H9 (cell line): ENCODE results near the gene ODAD2. TPM values are rescaled to one million over a fixed set of nuclear protein-coding genes. Genes with fewer than 3 reads are reported as not detected.
"Not testable (repeated sequence)": the region's sequence is repeated elsewhere in the genome, so short reads cannot be mapped to it uniquely, and the experiment has no call there.

ENCODE experiments used
- DNase-seq: peaks from one replicate; pipeline ENCODE4 v3.0.0-alpha.2; 2017
- H2AFZ ChIP-seq: one replicate; pipeline ENCODE4 v1.6.1; 2013; ENCODE audit warnings: mild to moderate bottlenecking, low read length, control low read depth, moderate library complexity
- H2AK5ac ChIP-seq: 2 replicates; pipeline ENCODE4 v1.6.1; 2013; ENCODE audit warnings: low read length, control low read depth, mixed read lengths; ENCODE audit not compliant: insufficient read length
- H2BK120ac ChIP-seq: one replicate; pipeline ENCODE4 v1.6.1; 2013; ENCODE audit warnings: low read depth, mild to moderate bottlenecking, low read length, control low read depth, inconsistent platforms; ENCODE audit not compliant: poor library complexity, severe bottlenecking
- H2BK12ac ChIP-seq: 2 replicates; pipeline ENCODE4 v1.6.1; 2013; ENCODE audit warnings: low read length, control low read depth, mixed read lengths, low read depth; ENCODE audit not compliant: insufficient read length
- H2BK15ac ChIP-seq: 2 replicates; pipeline ENCODE4 v1.6.1; 2013; ENCODE audit warnings: low read depth, low read length, control low read depth
- H2BK20ac ChIP-seq: one replicate; pipeline ENCODE4 v1.6.1; 2013; ENCODE audit warnings: low read depth, mild to moderate bottlenecking, low read length, control low read depth, inconsistent platforms; ENCODE audit not compliant: poor library complexity, severe bottlenecking
- H2BK5ac ChIP-seq: 2 replicates; pipeline ENCODE4 v1.6.1; 2013; ENCODE audit warnings: low read length, control low read depth, mixed read lengths; ENCODE audit not compliant: insufficient read length
- H3K14ac ChIP-seq: 2 replicates; pipeline ENCODE4 v1.6.1; 2013; ENCODE audit warnings: low read length, control low read depth; ENCODE audit not compliant: insufficient read depth
- H3K18ac ChIP-seq: 2 replicates; pipeline ENCODE4 v1.6.1; 2013; ENCODE audit warnings: low read depth, mild to moderate bottlenecking, mixed read lengths, low read length, control low read depth; ENCODE audit not compliant: insufficient read length
- H3K23ac ChIP-seq: 2 replicates; pipeline ENCODE4 v1.6.1; 2013; ENCODE audit warnings: low read length, control low read depth, mixed read lengths, low read depth; ENCODE audit not compliant: insufficient read length
- H3K23me2 ChIP-seq: 2 replicates; pipeline ENCODE4 v1.6.1; 2013; ENCODE audit warnings: low read depth, mild to moderate bottlenecking, mixed read lengths, low read length, control low read depth; ENCODE audit not compliant: insufficient read length, poor library complexity, severe bottlenecking
- H3K27ac ChIP-seq: 2 replicates; pipeline ENCODE4 v1.5.1; 2013; ENCODE audit warnings: low read length, control low read depth, mixed read lengths, low read depth; ENCODE audit not compliant: insufficient read length
- H3K27me3 ChIP-seq: 2 replicates; pipeline ENCODE4 v1.6.1; 2013; ENCODE audit warnings: low read length, control low read depth, inconsistent platforms; ENCODE audit not compliant: insufficient read depth
- H3K4ac ChIP-seq: 2 replicates; pipeline ENCODE4 v1.6.1; 2013; ENCODE audit warnings: low read depth, mild to moderate bottlenecking, control low read depth, inconsistent platforms, low read length, moderate library complexity
- H3K4me1 ChIP-seq: 2 replicates; pipeline ENCODE4 v1.6.1; 2013; ENCODE audit warnings: low read length, control low read depth, inconsistent platforms; ENCODE audit not compliant: insufficient read depth
- H3K4me2 ChIP-seq: 2 replicates; pipeline ENCODE4 v1.6.1; 2013; ENCODE audit warnings: low read length, control low read depth, mixed read lengths; ENCODE audit not compliant: insufficient read length, insufficient read depth
- H3K56ac ChIP-seq: 2 replicates; pipeline ENCODE4 v1.6.1; 2013; ENCODE audit warnings: low read depth, mild to moderate bottlenecking, mixed read lengths, low read length, control low read depth; ENCODE audit not compliant: insufficient read length
- H3K79me1 ChIP-seq: 2 replicates; pipeline ENCODE4 v1.6.1; 2013; ENCODE audit warnings: low read depth, mild to moderate bottlenecking, moderate library complexity, low read length, control low read depth, inconsistent platforms; ENCODE audit not compliant: insufficient read depth, poor library complexity, severe bottlenecking
- H3K79me2 ChIP-seq: 2 replicates; pipeline ENCODE4 v1.6.1; 2013; ENCODE audit warnings: low read length, control low read depth, inconsistent platforms; ENCODE audit not compliant: insufficient read depth
- H3K9ac ChIP-seq: 2 replicates; pipeline ENCODE4 v1.6.1; 2013; ENCODE audit warnings: low read length, control low read depth, mixed read lengths; ENCODE audit not compliant: insufficient read length; ENCODE audit errors: extremely low read depth
- H3K9me3 ChIP-seq: one replicate; pipeline ENCODE4 v1.6.1; 2013; ENCODE audit warnings: low read depth, low read length, inconsistent platforms; ENCODE audit not compliant: control insufficient read depth
- H3T11ph ChIP-seq: one replicate; pipeline ENCODE4 v1.6.1; 2013; ENCODE audit warnings: mild to moderate bottlenecking, low read length, control low read depth, inconsistent platforms
- H4K20me1 ChIP-seq: one replicate; pipeline ENCODE4 v1.6.1; 2013; ENCODE audit not compliant: control insufficient read depth, insufficient read length, insufficient read depth
- H4K5ac ChIP-seq: 2 replicates; pipeline ENCODE4 v1.6.1; 2013; ENCODE audit warnings: low read depth, mild to moderate bottlenecking, mixed read lengths, low read length, control low read depth; ENCODE audit not compliant: insufficient read length
- H4K8ac ChIP-seq: replicated peaks from 2 replicates; pipeline ENCODE4 v1.6.1; 2013; ENCODE audit warnings: low read length, control low read depth, mixed read lengths, low read depth; ENCODE audit not compliant: insufficient read length
- H4K91ac ChIP-seq: 2 replicates; pipeline ENCODE4 v1.6.1; 2013; ENCODE audit warnings: low read depth, mild to moderate bottlenecking, moderate library complexity, mixed read lengths, low read length, control low read depth; ENCODE audit not compliant: insufficient read length
- H3K27ac Mint-ChIP-seq, 3 experiments: 2 replicates in 2 of 3; 3 replicates in 1 of 3; pipeline ENCODE4 v1.8.0; 2020 to 2021; ENCODE audit warnings: mixed read lengths in 3 of 3, mild to moderate bottlenecking in 1 of 3, moderate library complexity in 1 of 3
- H3K27me3 Mint-ChIP-seq: 2 replicates; pipeline ENCODE4 v1.8.0; 2021; ENCODE audit warnings: low read depth, mild to moderate bottlenecking, moderate library complexity, mixed read lengths
- H3K36me3 Mint-ChIP-seq, 3 experiments: 2 replicates in 2 of 3; 3 replicates in 1 of 3; pipeline ENCODE4 v1.8.0; 2020 to 2021; ENCODE audit warnings: low read depth in 3 of 3, mixed read lengths in 3 of 3; ENCODE audit not compliant: insufficient read depth in 1 of 3
- H3K4me1 Mint-ChIP-seq, 2 experiments: 2 replicates each; pipeline ENCODE4 v1.8.0; 2020; ENCODE audit warnings: mixed read lengths in 2 of 2
- H3K4me3 Mint-ChIP-seq, 2 experiments: 2 replicates in 1 of 2; 3 replicates in 1 of 2; pipeline ENCODE4 v1.8.0; 2020 to 2021; ENCODE audit warnings: mild to moderate bottlenecking in 2 of 2, mixed read lengths in 2 of 2, moderate library complexity in 1 of 2
- H3K9me3 Mint-ChIP-seq, 2 experiments: 2 replicates in 1 of 2; 3 replicates in 1 of 2; pipeline ENCODE4 v1.8.0; 2020; ENCODE audit warnings: mild to moderate bottlenecking in 2 of 2, mixed read lengths in 2 of 2, moderate library complexity in 1 of 2
- WGBS: extraction: QIAGEN DNeasy Blood & Tissue Kit; methylation state at CpG from one replicate; pipeline ENCODE4 v1.1.7; 2013; ENCODE audit warnings: missing lambda C conversion rate, low lambda C conversion rate, mixed read lengths; ENCODE audit not compliant: insufficient read length; ENCODE audit errors: extremely low coverage; 5-methylcytosine and 5-hydroxymethylcytosine counted together
- total RNA-seq: library from RNA; stranded (reverse); gene quantifications from 2 replicates; pipeline ENCODE4 v1.2.1, GENCODE V29; 2021
- TF ChIP-seq, protein P1 (sequence below): fragments of 200-600 bp; sonication (generic); conservative IDR thresholded peaks from 3 replicates; pipeline ENCODE4 v1.8.0; 2021; ENCODE audit warnings: antibody characterized with exemption, mild to moderate bottlenecking

ODAD2 gene
- total RNA-seq, 1 experiment from 2014 or later, result 4.5 TPM

DNA sequence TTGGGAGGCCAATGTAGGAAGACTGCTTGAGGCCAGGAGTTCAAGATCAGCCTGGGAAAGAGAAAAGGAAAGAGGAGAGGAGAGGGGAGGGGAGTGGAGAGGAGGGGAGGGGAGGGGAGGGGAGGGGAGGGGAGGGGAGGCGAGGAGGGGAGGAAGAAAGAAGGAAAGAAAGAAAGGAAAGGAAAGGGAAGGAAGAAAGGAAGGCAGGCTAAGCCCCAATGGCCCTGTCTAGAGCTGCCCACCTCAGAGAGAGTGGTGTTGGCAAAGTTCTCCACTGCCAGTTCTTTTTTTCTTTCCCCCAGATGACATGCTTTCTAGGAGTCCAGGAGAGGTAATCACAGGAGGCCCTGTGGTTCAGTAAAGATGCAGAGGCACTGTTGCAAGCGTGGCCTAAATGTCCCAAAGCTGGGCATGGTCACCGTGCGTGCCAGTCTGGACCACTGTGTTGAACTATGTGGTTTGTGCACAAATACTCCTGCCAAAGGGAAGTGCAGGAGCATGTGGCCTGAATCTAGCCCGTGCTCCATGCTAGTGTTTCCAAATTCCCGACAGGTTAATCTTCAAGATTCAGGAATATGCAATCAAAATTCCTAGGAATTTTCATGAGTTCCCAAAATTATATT is 39.7 kb downstream of the ODAD2 start:
- Mint-ChIP-seq H3K36me3 (no peaks in the 10 kb centered on the region), H3K9me3 (no peaks in the 10 kb centered on the region)
- WGBS, result no CpG with 5 or more reads among the region's 6 CpGs

DNA sequence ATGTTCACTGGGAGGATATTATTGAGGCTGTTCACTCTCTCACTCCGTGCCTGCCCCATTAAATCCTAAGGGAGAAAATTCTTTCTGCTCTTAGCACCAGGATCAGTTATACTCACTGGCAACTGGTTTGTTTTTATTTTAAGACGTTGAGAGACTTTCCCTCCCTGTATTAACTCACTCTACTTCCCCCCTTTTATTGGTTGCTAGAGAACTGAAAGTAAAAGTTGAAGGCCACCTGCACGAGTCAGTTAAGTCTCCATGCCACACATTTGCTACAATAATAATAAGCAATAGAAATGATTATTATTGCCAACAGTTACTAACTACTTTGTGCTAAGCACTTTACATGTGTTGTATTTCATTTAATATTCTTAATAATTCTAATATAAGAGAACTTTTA is 40.5 kb downstream of the ODAD2 start:
- not testable (repeated sequence) for H3K27ac ChIP-seq, H2AK5ac ChIP-seq, H3T11ph ChIP-seq, H3K9me3 ChIP-seq, H3K4me3 Mint-ChIP-seq, H3K23ac ChIP-seq, H3K4me1 Mint-ChIP-seq, H2BK5ac ChIP-seq, H3K79me2 ChIP-seq, H3K56ac ChIP-seq, H4K8ac ChIP-seq, H2BK20ac ChIP-seq, H2BK15ac ChIP-seq, H2BK120ac ChIP-seq, H3K9ac ChIP-seq, H3K9me3 Mint-ChIP-seq, H2BK12ac ChIP-seq, H3K18ac ChIP-seq, H2AFZ ChIP-seq, H3K4ac ChIP-seq, H3K23me2 ChIP-seq, H3K4me2 ChIP-seq, H3K27me3 ChIP-seq, H3K79me1 ChIP-seq, H3K4me1 ChIP-seq, H3K14ac ChIP-seq, H4K5ac ChIP-seq, H4K20me1 ChIP-seq, H3K27ac Mint-ChIP-seq, H3K36me3 Mint-ChIP-seq, H4K91ac ChIP-seq, DNase-seq, H3K27me3 Mint-ChIP-seq
- no CpG with 5 or more reads among the region's 3 CpGs for WGBS

More for the DNA sequence above, 39.7 kb downstream of the ODAD2 start:
- Mint-ChIP-seq H3K27ac (peak overlapping the region in 1 of 3 experiments; percentile 75; a peak in 1 of 7 replicates), H3K4me1 (no peaks in the 10 kb centered on the region), H3K4me3 (no peak overlapping the region), H3K27me3 (no peaks in the 10 kb centered on the region)
- H2BK20ac ChIP-seq, result no peak overlapping the region
- no peak overlapping the region for H3K9ac ChIP-seq
- no peak overlapping the region for H3K18ac ChIP-seq
- no peak overlapping the region for H4K8ac ChIP-seq
- H3K4me2 ChIP-seq, result no peak overlapping the region
- H3K56ac ChIP-seq, result no peak overlapping the region
- no peak overlapping the region for H2BK15ac ChIP-seq
- H2BK120ac ChIP-seq, result no peak overlapping the region
- H3K23ac ChIP-seq, result no peak overlapping the region
- no peak overlapping the region for H2AK5ac ChIP-seq
- no peak overlapping the region for H2BK5ac ChIP-seq
- no peak overlapping the region for H3K27ac ChIP-seq
- no peaks in the 10 kb centered on the region for H3K4me1 ChIP-seq
- H4K91ac ChIP-seq, result no peak overlapping the region
- H3K79me2 ChIP-seq, result no peaks in the 10 kb centered on the region
- no peaks in the 10 kb centered on the region for H3K9me3 ChIP-seq
- H3K79me1 ChIP-seq, result no peaks in the 10 kb centered on the region
- TF ChIP-seq, protein P1, sequence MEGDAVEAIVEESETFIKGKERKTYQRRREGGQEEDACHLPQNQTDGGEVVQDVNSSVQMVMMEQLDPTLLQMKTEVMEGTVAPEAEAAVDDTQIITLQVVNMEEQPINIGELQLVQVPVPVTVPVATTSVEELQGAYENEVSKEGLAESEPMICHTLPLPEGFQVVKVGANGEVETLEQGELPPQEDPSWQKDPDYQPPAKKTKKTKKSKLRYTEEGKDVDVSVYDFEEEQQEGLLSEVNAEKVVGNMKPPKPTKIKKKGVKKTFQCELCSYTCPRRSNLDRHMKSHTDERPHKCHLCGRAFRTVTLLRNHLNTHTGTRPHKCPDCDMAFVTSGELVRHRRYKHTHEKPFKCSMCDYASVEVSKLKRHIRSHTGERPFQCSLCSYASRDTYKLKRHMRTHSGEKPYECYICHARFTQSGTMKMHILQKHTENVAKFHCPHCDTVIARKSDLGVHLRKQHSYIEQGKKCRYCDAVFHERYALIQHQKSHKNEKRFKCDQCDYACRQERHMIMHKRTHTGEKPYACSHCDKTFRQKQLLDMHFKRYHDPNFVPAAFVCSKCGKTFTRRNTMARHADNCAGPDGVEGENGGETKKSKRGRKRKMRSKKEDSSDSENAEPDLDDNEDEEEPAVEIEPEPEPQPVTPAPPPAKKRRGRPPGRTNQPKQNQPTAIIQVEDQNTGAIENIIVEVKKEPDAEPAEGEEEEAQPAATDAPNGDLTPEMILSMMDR, result no peak
- H2BK12ac ChIP-seq, result no peak overlapping the region
- H3K23me2 ChIP-seq, result no peaks in the 10 kb centered on the region
- H3T11ph ChIP-seq, result no peak overlapping the region
- H4K20me1 ChIP-seq, result no peaks in the 10 kb centered on the region
- no peaks in the 10 kb centered on the region for H3K27me3 ChIP-seq
- no peak for DNase-seq
- no peak overlapping the region for H2AFZ ChIP-seq
- H3K4ac ChIP-seq, result no peak overlapping the region
- H4K5ac ChIP-seq, result no peak overlapping the region
- no peak overlapping the region for H3K14ac ChIP-seq
